ENCODE measurements around the gene SLC6A12. TPM values are rescaled to one million over a fixed set of nuclear protein-coding genes. Genes with fewer than 3 reads are reported as not detected.

Gene SLC6A12
- polyA plus RNA-seq, 1 of the 3 experiments (the other 2 are of a cell fraction): 0.02 TPM

DNA sequence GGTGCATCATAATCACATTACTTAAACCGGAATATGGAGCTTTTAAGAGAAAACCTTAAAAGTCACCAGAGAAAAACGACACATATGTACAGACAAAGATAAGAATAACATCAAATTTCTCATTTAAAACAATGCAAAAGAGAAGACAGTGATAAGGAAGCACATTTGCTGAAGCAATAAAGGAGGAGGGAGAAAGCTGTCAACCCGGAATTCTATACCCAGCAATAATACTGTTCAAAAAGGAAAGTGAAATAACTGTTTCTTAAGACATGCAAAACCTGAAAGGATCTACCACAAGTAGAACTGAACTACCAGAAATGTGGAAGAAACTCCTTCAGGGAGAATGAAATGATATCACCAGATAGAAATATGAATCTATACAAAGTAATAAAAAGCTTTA is 33.3 kb upstream of the SLC6A12 start:
- H3K4me3 ChIP-seq (ENCODE audit: low read depth in 2 of 2, low read length in 1 of 2): no peak overlapping the region
- no peaks in the 10 kb centered on the region for H3K4me1 ChIP-seq (ENCODE audit: control insufficient read depth in 1 of 2, insufficient read depth in 2 of 2, low read depth in 1 of 2, low read length in 1 of 2)
- 46% methylated on average over 3 of the region's 3 CpGs for WGBS (ENCODE audit: low lambda C conversion rate)
- no peaks in the 10 kb centered on the region for H3F3A ChIP-seq (replicated peaks; ENCODE audit: insufficient read depth)
- H3K9ac ChIP-seq: no peak overlapping the region
- H3K4me2 ChIP-seq: no peak overlapping the region
- peaks cover 10% of the 10 kb centered on the region; the same call in 1 of the 2 replicates for H3K9me3 ChIP-seq
- no peak for DNase-seq
- H4K20me1 ChIP-seq (ENCODE audit: insufficient read depth): no peaks in the 10 kb centered on the region
- POLR2A ChIA-PET: interaction anchor here (0.6 kb wide), 1 partner anchor 29 kb away, joined by 3 read pairs; no protein-coding TSS in a partner anchor
- H3K36me3 ChIP-seq (replicated peaks in 1 of 2; ENCODE audit: control insufficient read depth in 1 of 2, insufficient read depth in 2 of 2, low read length in 1 of 2): no peaks in the 10 kb centered on the region
- H2AFZ ChIP-seq (ENCODE audit: low read depth): no peak overlapping the region
- no peaks in the 10 kb centered on the region for H3K79me2 ChIP-seq (ENCODE audit: insufficient read depth)
- H3K27me3 ChIP-seq (ENCODE audit: insufficient read depth): no peaks in the 10 kb centered on the region
- no peaks in the 10 kb centered on the region for H3K9me2 ChIP-seq
- no peak overlapping the region for H3K27ac ChIP-seq (ENCODE audit: low read depth in 2 of 2, low read length in 1 of 2)
- CTCF ChIA-PET: interaction anchor here (1.3 kb wide), 1 partner anchor 28 kb away, joined by 3 read pairs; no protein-coding TSS in a partner anchor
- no peak for TF ChIP-seq SMC3 (IDR thresholded peaks at IDR 0.05; ENCODE audit: low read depth, low read length)

DNA sequence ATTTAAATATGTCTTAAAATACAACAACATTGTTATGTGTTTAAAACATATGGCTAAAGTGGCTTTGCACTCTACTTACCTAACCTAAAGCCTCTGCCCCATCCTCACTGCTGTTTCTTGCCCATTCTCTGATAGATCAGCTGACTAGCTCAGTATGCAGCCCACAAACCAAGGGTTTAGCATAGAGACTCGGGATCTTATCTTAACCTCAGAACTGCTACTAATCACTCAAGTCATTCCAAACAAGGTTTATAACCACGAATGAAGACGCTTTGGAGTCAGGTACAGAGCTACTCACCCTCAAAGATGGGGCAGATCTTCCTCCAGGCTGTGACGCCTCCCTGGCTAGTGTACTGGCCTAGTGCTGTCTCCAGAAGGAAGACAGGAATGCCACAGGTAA is 29.4 kb upstream of the SLC6A12 start:
- Histone ChIP-seq H3K79me2 (ENCODE audit: insufficient read depth) (no peaks in the 10 kb centered on the region), H3K4me1 (ENCODE audit: control insufficient read depth in 1 of 2, insufficient read depth in 2 of 2, low read depth in 1 of 2, low read length in 1 of 2) (no peaks in the 10 kb centered on the region), H3K9ac (no peak overlapping the region), H3K9me3 (peaks cover 10% of the 10 kb centered on the region; the same call in 1 of the 2 replicates), H3K36me3 (replicated peaks in 1 of 2; ENCODE audit: control insufficient read depth in 1 of 2, insufficient read depth in 2 of 2, low read length in 1 of 2) (no peaks in the 10 kb centered on the region), H3K4me3 (ENCODE audit: low read depth in 2 of 2, low read length in 1 of 2) (no peak overlapping the region), H4K20me1 (ENCODE audit: insufficient read depth) (no peaks in the 10 kb centered on the region), H3K4me2 (no peak overlapping the region), H3K9me2 (no peaks in the 10 kb centered on the region), H3K27me3 (ENCODE audit: insufficient read depth) (no peaks in the 10 kb centered on the region), H3F3A (replicated peaks; ENCODE audit: insufficient read depth) (no peaks in the 10 kb centered on the region), H2AFZ (ENCODE audit: low read depth) (no peak overlapping the region), H3K27ac (ENCODE audit: low read depth in 2 of 2, low read length in 1 of 2) (no peak overlapping the region)
- TF ChIP-seq, protein P1, sequence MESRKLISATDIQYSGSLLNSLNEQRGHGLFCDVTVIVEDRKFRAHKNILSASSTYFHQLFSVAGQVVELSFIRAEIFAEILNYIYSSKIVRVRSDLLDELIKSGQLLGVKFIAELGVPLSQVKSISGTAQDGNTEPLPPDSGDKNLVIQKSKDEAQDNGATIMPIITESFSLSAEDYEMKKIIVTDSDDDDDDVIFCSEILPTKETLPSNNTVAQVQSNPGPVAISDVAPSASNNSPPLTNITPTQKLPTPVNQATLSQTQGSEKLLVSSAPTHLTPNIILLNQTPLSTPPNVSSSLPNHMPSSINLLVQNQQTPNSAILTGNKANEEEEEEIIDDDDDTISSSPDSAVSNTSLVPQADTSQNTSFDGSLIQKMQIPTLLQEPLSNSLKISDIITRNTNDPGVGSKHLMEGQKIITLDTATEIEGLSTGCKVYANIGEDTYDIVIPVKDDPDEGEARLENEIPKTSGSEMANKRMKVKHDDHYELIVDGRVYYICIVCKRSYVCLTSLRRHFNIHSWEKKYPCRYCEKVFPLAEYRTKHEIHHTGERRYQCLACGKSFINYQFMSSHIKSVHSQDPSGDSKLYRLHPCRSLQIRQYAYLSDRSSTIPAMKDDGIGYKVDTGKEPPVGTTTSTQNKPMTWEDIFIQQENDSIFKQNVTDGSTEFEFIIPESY (IDR thresholded peaks at IDR 0.05; ENCODE audit: borderline replicate concordance, low read depth): no peak
- no peak for DNase-seq
- 46% methylated on average over 4 of the region's 4 CpGs for WGBS (ENCODE audit: low lambda C conversion rate)
- CTCF ChIA-PET: no interaction called here
- POLR2A ChIA-PET: no interaction called here

DNA sequence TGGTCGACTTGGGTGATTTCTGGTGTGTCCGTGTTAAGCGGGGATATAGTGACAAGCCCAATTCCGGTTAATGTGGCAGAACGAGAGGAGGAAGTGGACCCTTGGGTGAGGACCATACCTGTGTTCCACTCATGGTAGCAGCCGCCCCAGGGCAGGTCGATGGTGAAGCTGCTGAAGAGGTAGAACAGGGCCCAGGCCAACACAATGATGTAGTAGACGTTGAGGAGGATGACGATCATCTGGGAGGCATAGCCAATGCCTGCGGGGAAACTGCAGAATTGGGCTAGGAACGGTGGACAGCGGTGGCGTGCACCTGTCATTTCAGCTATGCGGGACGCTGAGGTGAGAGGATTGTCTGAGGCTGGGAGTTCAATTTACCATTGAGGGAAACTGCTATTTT is 28.5 kb upstream of the SLC6A12 start:
- TF ChIP-seq RAD21 (IDR thresholded peaks at IDR 0.05; ENCODE audit: low read length) (no peak), FOXM1 (IDR thresholded peaks at IDR 0.05; ENCODE audit: low read depth) (no peak)
- peaks cover 5% of the 10 kb centered on the region; the same call in 1 of the 2 replicates for H3K9me3 ChIP-seq
- WGBS (ENCODE audit: low lambda C conversion rate): 66% methylated on average over 15 of the region's 15 CpGs
- CTCF ChIA-PET: no interaction called here
- no peaks in the 10 kb centered on the region for H3K79me2 ChIP-seq (ENCODE audit: insufficient read depth)
- no peak overlapping the region for H3K27ac ChIP-seq (ENCODE audit: low read depth in 2 of 2, low read length in 1 of 2)
- H2AFZ ChIP-seq (ENCODE audit: low read depth): no peak overlapping the region
- no peaks in the 10 kb centered on the region for H4K20me1 ChIP-seq (ENCODE audit: insufficient read depth)
- H3K27me3 ChIP-seq (ENCODE audit: insufficient read depth): no peaks in the 10 kb centered on the region
- H3K9ac ChIP-seq: no peak overlapping the region
- no peaks in the 10 kb centered on the region for H3K9me2 ChIP-seq
- no peak for DNase-seq
- POLR2A ChIA-PET: no interaction called here
- H3K4me2 ChIP-seq: no peak overlapping the region
- H3K36me3 ChIP-seq (replicated peaks in 1 of 2; ENCODE audit: control insufficient read depth in 1 of 2, insufficient read depth in 2 of 2, low read length in 1 of 2): no peaks in the 10 kb centered on the region
- H3K4me1 ChIP-seq (ENCODE audit: control insufficient read depth in 1 of 2, insufficient read depth in 2 of 2, low read depth in 1 of 2, low read length in 1 of 2): no peaks in the 10 kb centered on the region
- no peak overlapping the region for H3K4me3 ChIP-seq (ENCODE audit: low read depth in 2 of 2, low read length in 1 of 2)
- H3F3A ChIP-seq (replicated peaks; ENCODE audit: insufficient read depth): no peaks in the 10 kb centered on the region
